HepG2 (cell line): ENCODE measurements around the gene FAM124A.

Experiments
- ATF3 ChIP-seq: sonication (generic); formaldehyde crosslinking; IDR thresholded peaks from 2 replicates; pipeline ENCODE4 v1.4.0; 2020; ENCODE audit warnings: missing genetic modification reagents
- BHLHE40 ChIP-seq: IDR thresholded peaks from 2 replicates; pipeline ENCODE4 v1.6.1; 2011; ENCODE audit warnings: low read length, improper control_type of control experiment
- CHD2 ChIP-seq: IDR thresholded peaks from 2 replicates; pipeline ENCODE4 v1.6.1; 2011; ENCODE audit warnings: low read depth, low read length, improper control_type of control experiment
- CTCF ChIP-seq: sonication (generic); formaldehyde crosslinking; IDR thresholded peaks from 2 replicates; pipeline ENCODE4 v1.5.0; 2020; ENCODE audit warnings: mild to moderate bottlenecking, missing genetic modification reagents, moderate library complexity
- MAX ChIP-seq: IDR thresholded peaks from 2 replicates; pipeline ENCODE4 v1.6.1; 2012; ENCODE audit warnings: inconsistent platforms
- MYNN ChIP-seq: sonication (generic); formaldehyde crosslinking; IDR thresholded peaks from 2 replicates; pipeline ENCODE4 v1.4.0; 2020; ENCODE audit warnings: mild to moderate bottlenecking, low read depth, missing genetic modification reagents
- RFX5 ChIP-seq: IDR thresholded peaks from 2 replicates; pipeline ENCODE4 v1.6.1; 2011; ENCODE audit warnings: low read depth, low read length, improper control_type of control experiment
- TAF15 ChIP-seq: fragments of 200-400 bp; formaldehyde crosslinking; IDR thresholded peaks from one replicate; pipeline ENCODE4 v1.6.1; 2018; ENCODE audit warnings: mild to moderate bottlenecking, low read depth, low read length; ENCODE audit not compliant: poor library complexity, severe bottlenecking
- TCF7 ChIP-seq: sonication (generic); IDR thresholded peaks from 2 replicates; pipeline ENCODE4 v1.6.1; 2016; ENCODE audit warnings: antibody characterized with exemption, low read depth
- ZHX1 ChIP-seq: sonication (generic); formaldehyde crosslinking; IDR thresholded peaks from 2 replicates; pipeline ENCODE4 v1.8.1; 2022; ENCODE audit warnings: low read depth, mild to moderate bottlenecking, missing genetic modification reagents
- ZNF549 ChIP-seq: sonication (generic); formaldehyde crosslinking; IDR thresholded peaks from 2 replicates; pipeline ENCODE4 v1.5.0; 2020; ENCODE audit warnings: missing genetic modification reagents
- TF ChIP-seq, protein P1 (sequence below): IDR thresholded peaks from 2 replicates; pipeline ENCODE4 v1.6.1; 2016; ENCODE audit warnings: low read depth, borderline replicate concordance

- TF ChIP-seq BHLHE40: no peak
- no peak for TF ChIP-seq TAF15
- no peak for TF ChIP-seq CHD2
- no peak for TF ChIP-seq MAX
- TF ChIP-seq CTCF: no peak
- TF ChIP-seq TCF7: no peak
- TF ChIP-seq ZNF549: no peak
- TF ChIP-seq MYNN (CRISPR knock-in tag): no peak
- TF ChIP-seq RFX5: no peak
- no peak for TF ChIP-seq ATF3 (CRISPR knock-in tag)
- no peak for TF ChIP-seq ZHX1 (CRISPR knock-in tag)
- TF ChIP-seq, protein P1, sequence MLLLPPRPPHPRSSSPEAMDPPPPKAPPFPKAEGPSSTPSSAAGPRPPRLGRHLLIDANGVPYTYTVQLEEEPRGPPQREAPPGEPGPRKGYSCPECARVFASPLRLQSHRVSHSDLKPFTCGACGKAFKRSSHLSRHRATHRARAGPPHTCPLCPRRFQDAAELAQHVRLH (CRISPR knock-in tag): no peak
Observed at GRCh38 chr13:51181786-51182383, 40.3 kb upstream of the FAM124A start.
